Kidney (tissue), 14 donors: Measurements from ENCODE around the gene CMTM7. TPM values are rescaled to one million over a fixed set of nuclear protein-coding genes. Genes with fewer than 3 reads are reported as not detected.

Source experiments
- DNase-seq, 5 donors: peaks; one replicate each; pipeline ENCODE4 v3.0.0-alpha.2; 2013 to 2020
- FAIRE-seq: peaks from 2 replicates; lab custom pipeline; 2012; peaks lifted over from hg19 to GRCh38; lab: Jason Lieb, UNC
- H3K27ac ChIP-seq, 2 donors: one replicate each; pipeline ENCODE4 v1.7.0; 2013; ENCODE audit warnings: low read depth in 2 of 2, low read length in 2 of 2, inconsistent platforms in 1 of 2
- H3K27me3 ChIP-seq: one replicate; pipeline ENCODE4 v1.7.1; 2013; ENCODE audit warnings: low read length, inconsistent platforms; ENCODE audit not compliant: control insufficient read depth, insufficient read depth
- H3K36me3 ChIP-seq, 3 donors: one replicate each; pipeline versions ENCODE4 v1.7.0 to v1.7.1; 2013; ENCODE audit warnings: low read length in 3 of 3, control low read depth in 1 of 3, inconsistent platforms in 1 of 3; ENCODE audit not compliant: insufficient read depth in 3 of 3, control insufficient read depth in 2 of 3
- H3K4me1 ChIP-seq, 3 donors: one replicate each; pipeline versions ENCODE4 v1.7.0 to v1.7.1; 2013; ENCODE audit warnings: low read length in 3 of 3, inconsistent platforms in 1 of 3, low read depth in 1 of 3; ENCODE audit not compliant: control insufficient read depth in 2 of 3, insufficient read depth in 2 of 3
- H3K4me3 ChIP-seq, 3 donors: one replicate each; pipeline versions ENCODE4 v1.7.0 to v1.8.1; 2013; ENCODE audit warnings: low read length in 3 of 3, control low read depth in 1 of 3, inconsistent platforms in 1 of 3
- H3K9ac ChIP-seq, 3 donors: one replicate each; pipeline versions ENCODE4 v1.7.0 to v1.7.1; 2013; ENCODE audit warnings: low read length in 3 of 3, control low read depth in 1 of 3, inconsistent platforms in 1 of 3
- H3K9me3 ChIP-seq, 3 donors: one replicate each; pipeline versions ENCODE4 v1.7.0 to v1.7.1; 2013; ENCODE audit warnings: low read length in 3 of 3, control low read depth in 1 of 3, inconsistent platforms in 1 of 3; ENCODE audit not compliant: control insufficient read depth in 2 of 3, insufficient read depth in 1 of 3
- CTCF ChIP-seq: IDR thresholded peaks from 3 replicates; pipeline ENCODE4 v1.5.1; 2012; ENCODE audit warnings: mild to moderate bottlenecking, moderate library complexity, borderline replicate concordance; ENCODE audit not compliant: insufficient read depth; ENCODE audit errors: extremely low read depth
- intact Hi-C: fragments of 100-400 bp; cut with DNase I; formaldehyde crosslinking; loops from one replicate; pipeline ENCODE4 v1.11.1; 2022
- polyA plus RNA-seq: library from polyadenylated mRNA; stranded (reverse); fragments of 350-450 nt; fragmentation: Illumina TruSeq; extraction: RNeasy Lipid Tissue Mini Kit (QIAGEN cat#74804); gene quantifications from one replicate; pipeline ENCODE4 v1.2.3, GENCODE V29; 2014; ENCODE audit warnings: low read depth, low replicate concordance; ENCODE audit not compliant: insufficient read depth
- total RNA-seq: library from RNA; stranded (reverse); fragmentation: NEBNext Ultra II Directional; extraction: Animal tissue kit (Norgen Biotek cat#: 25700); gene quantifications from one replicate; pipeline ENCODE4 v1.2.1, GENCODE V29; 2021
- donor health status: control.
- donor health status: control.
- donor health status: control.
- donor health status: control.
- donor health status: control.
- donor health status: DM: yes; HTN: yes; CAD: no.
- donor health status: Normal renal cell carcinoma (clear cell type).

Gene CMTM7
- total and polyA plus RNA-seq, 2 donors from 2014 or later, result 26.0 to 38.2 TPM

GRCh38 chr3:32483772-32484171 lies 92.1 kb downstream of the CMTM7 start:
- no peak for TF ChIP-seq CTCF
- no peak overlapping the region for H3K9ac ChIP-seq
- H3K27me3 ChIP-seq, result no peaks in the 10 kb centered on the region
- H3K4me3 ChIP-seq, result no peak overlapping the region
- FAIRE-seq (no peak), DNase-seq (no peak)
- no peak overlapping the region for H3K27ac ChIP-seq
- intact Hi-C loops, result no loop called here
- no peaks in the 10 kb centered on the region for H3K9me3 ChIP-seq
- peaks cover 0 to 15% (median 4%) of the 10 kb centered on the region in 3 donors for H3K36me3 ChIP-seq
- no peaks in the 10 kb centered on the region for H3K4me1 ChIP-seq

GRCh38 chr3:32484436-32484835 lies 92.8 kb downstream of the CMTM7 start:
- no peak for FAIRE-seq
- Histone ChIP-seq H3K27me3 (no peaks in the 10 kb centered on the region), H3K27ac (no peak overlapping the region), H3K9ac (no peak overlapping the region), H3K36me3 (peaks cover 0 to 9% (median 4%) of the 10 kb centered on the region in 3 donors), H3K4me3 (no peak overlapping the region), H3K4me1 (no peaks in the 10 kb centered on the region), H3K9me3 (no peaks in the 10 kb centered on the region)
- DNase-seq, result no peak
- intact Hi-C loops, result no loop called here
- TF ChIP-seq CTCF, result no peak

- TF ChIP-seq CTCF, result no peak
- Histone ChIP-seq H3K9me3 (no peaks in the 10 kb centered on the region), H3K9ac (no peak overlapping the region), H3K4me3 (no peak overlapping the region), H3K4me1 (peaks cover 0 to 4% (median 0%) of the 10 kb centered on the region in 3 donors), H3K36me3 (peaks cover 0 to 5% (median 0%) of the 10 kb centered on the region in 3 donors), H3K27me3 (no peaks in the 10 kb centered on the region), H3K27ac (no peak overlapping the region)
- FAIRE-seq (no peak), DNase-seq (no peak)
- intact Hi-C loops, result no loop called here
Observed at GRCh38 chr3:32487781-32488473, 96.3 kb downstream of the CMTM7 start.
